HepG2 (cell line): ENCODE data around the gene NEK11. TPM values are rescaled to one million over a fixed set of nuclear protein-coding genes. Genes with fewer than 3 reads are reported as not detected.

Experiments
- ATAC-seq: fragments of 200-7000 bp; cut with Tn5 transposase; 3 replicates; pipeline ENCODE4 v1.9.1; 2020; ENCODE audit warnings: mild to moderate bottlenecking, moderate library complexity
- BruUV-seq: library from RNA; stranded (reverse); fragments of 400-500 nt; replicated peaks from 2 replicates; lab custom pipeline; 2021; lab: Mats Ljungman, UMichigan
- CTCF ChIA-PET: fragments of 300-600 bp; formaldehyde crosslinking; extraction: SDS; loops from one replicate; lab custom pipeline; 2021; ENCODE audit warnings: low total read pairs, inconsistent platforms, low intra/inter-chr PET ratio; lab: Yijun Ruan, JAX
- POLR2A ChIA-PET: fragments of 350-600 bp; sonication (Branson Sonifier 250); formaldehyde crosslinking; loops from one replicate; lab custom pipeline; 2020; ENCODE audit warnings: antibody characterized with exemption, inconsistent platforms; lab: Yijun Ruan, JAX
- DNase-seq: peaks from one replicate; pipeline ENCODE4 v3.0.0-alpha.2; 2015; ENCODE audit warnings: low spot score
- FAIRE-seq: peaks from 3 replicates; lab custom pipeline; 2011; peaks lifted over from hg19 to GRCh38; lab: Jason Lieb, UNC
- H2AFZ ChIP-seq: one replicate; pipeline ENCODE4 v1.6.1; 2011; ENCODE audit warnings: low read length, inconsistent platforms
- H3K27ac ChIP-seq: fragments of 300-600 bp; 3 replicates; pipeline ENCODE4 v1.8.0; 2011; ENCODE audit warnings: mixed run types, mild to moderate bottlenecking, mixed read lengths, low read length, inconsistent platforms; ENCODE audit not compliant: insufficient read depth; ENCODE audit errors: extremely low read length
- H3K27me3 ChIP-seq, 2 experiments: fragments of 200-600 bp in 1 of 2; 2 replicates in 1 of 2; 3 replicates in 1 of 2; pipeline versions ENCODE4 v1.6.0 to v1.8.0; 2011; ENCODE audit warnings: low read length in 2 of 2, mild to moderate bottlenecking in 2 of 2, moderate library complexity in 2 of 2, inconsistent platforms in 1 of 2; ENCODE audit not compliant: insufficient read depth in 2 of 2, control insufficient read depth in 1 of 2
- H3K36me3 ChIP-seq, 2 experiments: fragments of 200-600 bp in 1 of 2; replicated peaks in 1 of 2; 2 replicates in 1 of 2; 3 replicates in 1 of 2; pipeline versions ENCODE4 v1.5.1 to v1.8.0; 2011; ENCODE audit warnings: low read length in 2 of 2, inconsistent platforms in 1 of 2; ENCODE audit not compliant: insufficient read depth in 2 of 2, control insufficient read depth in 1 of 2
- H3K4me1 ChIP-seq: 2 replicates; pipeline ENCODE4 v1.5.1; 2012; ENCODE audit warnings: low read length, inconsistent platforms; ENCODE audit not compliant: insufficient read depth
- H3K4me2 ChIP-seq: 2 replicates; pipeline ENCODE4 v1.6.0; 2011; ENCODE audit warnings: low read depth, low read length, inconsistent platforms
- H3K4me3 ChIP-seq, 3 experiments: fragments of 200-600 bp in 1 of 3; sonication (generic), shearing (Covaris generic) in 1 of 3; replicated peaks in 1 of 3; 2 replicates each; pipeline ENCODE4 v1.5.1; 2011 to 2016; ENCODE audit warnings: low read length in 3 of 3, inconsistent platforms in 2 of 3, low read depth in 2 of 3, mild to moderate bottlenecking in 2 of 3, control low read depth in 1 of 3, mixed read lengths in 1 of 3; ENCODE audit not compliant: insufficient read depth in 1 of 3
- H3K79me2 ChIP-seq: one replicate; pipeline ENCODE4 v1.6.1; 2011; ENCODE audit warnings: low read length, inconsistent platforms; ENCODE audit not compliant: insufficient read depth
- H3K9ac ChIP-seq: 2 replicates; pipeline ENCODE4 v1.6.0; 2011; ENCODE audit warnings: mild to moderate bottlenecking, low read depth, low read length, inconsistent platforms; ENCODE audit not compliant: insufficient read depth
- H3K9me3 ChIP-seq: 2 replicates; pipeline ENCODE4 v1.5.1; 2012; ENCODE audit warnings: mild to moderate bottlenecking, low read length
- H4K20me1 ChIP-seq: 2 replicates; pipeline ENCODE4 v1.6.0; 2011; ENCODE audit warnings: inconsistent platforms, mild to moderate bottlenecking, low read length, moderate library complexity; ENCODE audit not compliant: insufficient read depth
- HNRNPLL ChIP-seq: fragments of 200-400 bp; formaldehyde crosslinking; IDR thresholded peaks from 2 replicates; pipeline ENCODE4 v1.6.1; 2017; ENCODE audit warnings: mild to moderate bottlenecking, low read depth, low read length; ENCODE audit not compliant: poor library complexity, severe bottlenecking
- MIXL1 ChIP-seq: IDR thresholded peaks from 2 replicates; pipeline ENCODE4 v1.6.1; 2016
- NFAT5 ChIP-seq: sonication (generic); formaldehyde crosslinking; IDR thresholded peaks from 2 replicates; pipeline ENCODE4 v1.4.0; 2020; ENCODE audit warnings: missing genetic modification reagents
- PAF1 ChIP-seq: IDR thresholded peaks from 2 replicates; pipeline ENCODE4 v1.6.1; 2016; ENCODE audit warnings: missing genetic modification reagents, missing compliant biosample characterization
- SKIL ChIP-seq: sonication (generic); formaldehyde crosslinking; IDR thresholded peaks from 2 replicates; pipeline ENCODE4 v1.8.0; 2022; ENCODE audit warnings: missing genetic modification reagents, mild to moderate bottlenecking, moderate library complexity, borderline replicate concordance
- ZBTB25 ChIP-seq: IDR thresholded peaks from 2 replicates; pipeline ENCODE4 v1.6.1; 2018; ENCODE audit warnings: missing genetic modification reagents
- ZC3H13 ChIP-seq: sonication (generic); formaldehyde crosslinking; IDR thresholded peaks from 2 replicates; pipeline ENCODE4 v1.8.1; 2023; ENCODE audit warnings: mild to moderate bottlenecking, missing genetic modification reagents, moderate library complexity
- ZFX ChIP-seq: sonication (generic); formaldehyde crosslinking; IDR thresholded peaks from 2 replicates; pipeline ENCODE4 v1.4.0; 2020; ENCODE audit warnings: mild to moderate bottlenecking, low read depth, missing genetic modification reagents, moderate library complexity
- ZKSCAN1 ChIP-seq: fragments of 150-350 bp; IDR thresholded peaks from 2 replicates; pipeline ENCODE4 v1.6.1; 2014; ENCODE audit warnings: low read length
- ZNF30 ChIP-seq: sonication (generic); formaldehyde crosslinking; IDR thresholded peaks from 2 replicates; pipeline ENCODE4 v1.5.0; 2020; ENCODE audit warnings: mild to moderate bottlenecking, missing genetic modification reagents
- ZNF644 ChIP-seq: IDR thresholded peaks from 2 replicates; pipeline ENCODE4 v1.6.1; 2016; ENCODE audit warnings: low read depth
- ZNF772 ChIP-seq: sonication (generic); formaldehyde crosslinking; IDR thresholded peaks from 2 replicates; pipeline ENCODE4 v1.5.0; 2020; ENCODE audit warnings: mild to moderate bottlenecking, missing genetic modification reagents
- ZNF891 ChIP-seq: sonication (generic); formaldehyde crosslinking; IDR thresholded peaks from 2 replicates; pipeline ENCODE4 v1.5.0; 2020; ENCODE audit warnings: mild to moderate bottlenecking, missing genetic modification reagents
- WGBS: methylation state at CpG from one replicate; pipeline ENCODE4 v1.1.6; 2017; ENCODE audit warnings: low lambda C conversion rate; 5-methylcytosine and 5-hydroxymethylcytosine counted together
- in situ Hi-C: cut with HindIII; loops from 2 replicates; pipeline ENCODE4 v1.10.0; 2017; ENCODE audit warnings: low pct_unique_long_range_greater_than_20kb; ENCODE audit not compliant: extremely low pct_ligation_motif_present
- intact Hi-C: fragments of 100-400 bp; cut with micrococcal nuclease; formaldehyde crosslinking; loops from one replicate; pipeline ENCODE4 v1.10.0; 2022; ENCODE audit not compliant: unreplicated experiment
- polyA plus RNA-seq, 8 experiments: library from polyadenylated mRNA; depleted of rRNA in 3 of 8; stranded (reverse) in 7 of 8; unstranded in 1 of 8; fragments of >200 nt; fragmentation: Illumina TruSeq in 4 of 8; extraction: Trizol in 4 of 8; gene quantifications; 2 replicates each; pipeline versions ENCODE4 v1.2.1 to v1.2.3, GENCODE V29; 2011 to 2016; ENCODE audit warnings: low read depth in 4 of 8, missing spikeins in 1 of 8, mixed read lengths in 1 of 8; ENCODE audit not compliant: insufficient read depth in 1 of 8
- total RNA-seq, 5 experiments: library from RNA; depleted of rRNA; stranded (reverse); fragments of >200 nt; fragmentation: Illumina TruSeq; extraction: Trizol; gene quantifications; 2 replicates each; pipeline ENCODE4 v1.2.3, GENCODE V29; 2016; ENCODE audit warnings: low read depth in 1 of 5

NEK11 gene
- total and polyA plus RNA-seq, 2 of the 13 experiments (the other 11 are each of a cell fraction or from before 2014, with no cell fraction given), result 0.95 to 2.2 TPM

GRCh38 chr3:131233900-131234668 lies 207.4 kb downstream of the NEK11 start:
- no peaks in the 10 kb centered on the region for H3K4me1 ChIP-seq
- no peak overlapping the region for H3K27ac ChIP-seq
- in situ Hi-C loops, result no loop called here
- DNase-seq (no peak), FAIRE-seq (no peak), ATAC-seq (no peak)
- CTCF ChIA-PET, result no interaction called here
- intact Hi-C loops, result no loop called here
- WGBS, result 37% methylated on average over 5 of the region's 5 CpGs
- no peaks in the 10 kb centered on the region for H4K20me1 ChIP-seq
- BruUV-seq, result no TSS peak
- no peaks in the 10 kb centered on the region for H3K9me3 ChIP-seq
- no peak overlapping the region for H3K9ac ChIP-seq
- H3K27me3 ChIP-seq, result no peaks in the 10 kb centered on the region
- H3K36me3 ChIP-seq, result no peaks in the 10 kb centered on the region
- no peak overlapping the region for H3K4me3 ChIP-seq
- no peak overlapping the region for H3K4me2 ChIP-seq
- no peak overlapping the region for H2AFZ ChIP-seq
- no peak for TF ChIP-seq ZNF644
- TF ChIP-seq SKIL (CRISPR knock-in tag), result no peak
- TF ChIP-seq ZNF30 (CRISPR knock-in tag), result no peak
- TF ChIP-seq ZBTB25 (CRISPR knock-in tag), result no peak
- TF ChIP-seq ZFX, result no peak
- no peak for TF ChIP-seq ZC3H13
- TF ChIP-seq HNRNPLL, result no peak
- no peak for TF ChIP-seq NFAT5 (CRISPR knock-in tag)
- no peak for TF ChIP-seq PAF1 (CRISPR knock-in tag)
- TF ChIP-seq ZKSCAN1, result no peak
- TF ChIP-seq ZNF772 (CRISPR knock-in tag), result no peak
- TF ChIP-seq ZNF891 (CRISPR knock-in tag), result no peak
- no peak for TF ChIP-seq MIXL1 (CRISPR knock-in tag)
- POLR2A ChIA-PET, result no interaction called here
- no peaks in the 10 kb centered on the region for H3K79me2 ChIP-seq
